Bronchial epithelial cell (primary cell): ENCODE results near the gene PDE4C. TPM values are rescaled to one million over a fixed set of nuclear protein-coding genes. Genes with fewer than 3 reads are reported as not detected.

Source experiments
- DNase-seq: peaks from one replicate; pipeline ENCODE4 v3.0.0-alpha.2; 2010; ENCODE audit warnings: low read depth
- FAIRE-seq: peaks from 2 replicates; lab custom pipeline; 2011; peaks lifted over from hg19 to GRCh38; lab: Jason Lieb, UNC
- H3K27me3 ChIP-seq: 2 replicates; pipeline ENCODE4 v1.5.1; 2011; ENCODE audit warnings: low read length; ENCODE audit not compliant: control insufficient read depth, insufficient read depth
- H3K36me3 ChIP-seq: 2 replicates; pipeline ENCODE4 v1.5.1; 2011; ENCODE audit warnings: low read length; ENCODE audit not compliant: control insufficient read depth, insufficient read depth
- H3K4me3 ChIP-seq: 2 replicates; pipeline ENCODE4 v1.5.1; 2011; ENCODE audit warnings: mild to moderate bottlenecking, low read depth, low read length, control low read depth
- CTCF ChIP-seq: IDR thresholded peaks from 2 replicates; pipeline ENCODE4 v1.5.1; 2011; ENCODE audit warnings: mild to moderate bottlenecking, moderate library complexity, low read length, control low read depth, inconsistent platforms; ENCODE audit not compliant: insufficient read depth, severe bottlenecking
- total RNA-seq: library from RNA; depleted of rRNA; stranded (reverse); fragments of >200 nt; gene quantifications from 2 replicates; pipeline ENCODE4 v1.2.1, GENCODE V29; 2014

The PDE4C gene
- total RNA-seq, 1 donor from 2014 or later: 0.26 TPM

DNA sequence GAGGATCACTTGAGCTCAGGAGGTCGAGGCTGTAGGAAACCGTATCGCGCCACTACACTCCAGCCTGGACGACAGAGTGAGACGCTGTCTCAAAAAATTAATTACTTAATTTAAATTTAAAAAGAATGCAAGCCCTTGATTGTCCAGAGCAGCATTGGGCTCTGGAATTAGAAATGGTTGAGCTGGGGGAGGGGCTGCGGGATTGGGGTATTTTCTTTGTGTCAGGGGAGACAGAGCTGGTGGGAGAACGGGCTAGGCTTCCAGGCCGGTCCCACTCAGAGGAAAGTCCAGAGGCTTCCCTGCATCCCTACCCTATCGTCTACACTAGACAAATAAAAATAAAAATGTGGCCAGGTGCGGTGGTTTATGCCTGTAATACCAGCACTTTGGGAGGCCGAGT lies 20.2 kb downstream of the PDE4C start:
- Histone ChIP-seq H3K36me3 (no peaks in the 10 kb centered on the region), H3K4me3 (no peak overlapping the region), H3K27me3 (no peaks in the 10 kb centered on the region)
- TF ChIP-seq CTCF: no peak
- DNase-seq (no peak), FAIRE-seq (no peak)

DNA sequence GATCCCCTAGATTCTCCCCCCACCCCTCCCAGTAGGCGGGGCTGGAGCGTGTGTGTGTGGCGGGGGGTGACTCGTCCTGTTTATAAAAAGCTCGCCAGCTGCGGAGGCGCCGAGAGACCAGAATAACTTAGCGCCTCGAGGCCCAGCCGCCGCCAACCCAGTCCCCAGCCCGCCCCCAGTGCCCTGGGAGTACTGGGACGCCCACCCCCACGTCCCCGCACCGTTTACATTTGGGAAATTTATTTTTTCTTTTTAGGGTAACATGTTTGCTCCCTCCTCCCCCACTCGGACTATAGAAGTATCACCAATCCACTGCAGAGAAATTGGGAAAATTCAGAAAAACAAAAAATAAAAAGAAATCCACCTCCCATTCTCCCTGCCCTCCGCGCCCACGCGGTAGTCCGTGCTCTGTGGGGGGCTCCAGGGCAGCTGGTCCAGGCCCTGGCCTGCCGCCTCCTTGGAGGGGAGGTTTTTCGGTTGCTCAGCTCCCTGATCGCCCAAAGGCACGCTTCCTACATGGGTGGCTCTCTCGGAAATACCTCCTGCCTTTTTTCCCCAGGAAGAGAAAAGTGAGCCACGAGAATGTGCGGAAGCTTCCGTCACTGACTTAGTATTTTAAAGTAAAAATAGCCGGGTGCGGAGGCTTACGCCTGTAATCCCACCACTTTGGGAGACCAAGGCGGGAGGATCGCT lies 20.9 kb downstream of the PDE4C start:
- FAIRE-seq (no peak), DNase-seq (peak; percentile 25)
- H3K36me3 ChIP-seq: no peaks in the 10 kb centered on the region
- H3K4me3 ChIP-seq: peak overlapping the region; percentile 52
- TF ChIP-seq CTCF: no peak
- no peaks in the 10 kb centered on the region for H3K27me3 ChIP-seq

DNA sequence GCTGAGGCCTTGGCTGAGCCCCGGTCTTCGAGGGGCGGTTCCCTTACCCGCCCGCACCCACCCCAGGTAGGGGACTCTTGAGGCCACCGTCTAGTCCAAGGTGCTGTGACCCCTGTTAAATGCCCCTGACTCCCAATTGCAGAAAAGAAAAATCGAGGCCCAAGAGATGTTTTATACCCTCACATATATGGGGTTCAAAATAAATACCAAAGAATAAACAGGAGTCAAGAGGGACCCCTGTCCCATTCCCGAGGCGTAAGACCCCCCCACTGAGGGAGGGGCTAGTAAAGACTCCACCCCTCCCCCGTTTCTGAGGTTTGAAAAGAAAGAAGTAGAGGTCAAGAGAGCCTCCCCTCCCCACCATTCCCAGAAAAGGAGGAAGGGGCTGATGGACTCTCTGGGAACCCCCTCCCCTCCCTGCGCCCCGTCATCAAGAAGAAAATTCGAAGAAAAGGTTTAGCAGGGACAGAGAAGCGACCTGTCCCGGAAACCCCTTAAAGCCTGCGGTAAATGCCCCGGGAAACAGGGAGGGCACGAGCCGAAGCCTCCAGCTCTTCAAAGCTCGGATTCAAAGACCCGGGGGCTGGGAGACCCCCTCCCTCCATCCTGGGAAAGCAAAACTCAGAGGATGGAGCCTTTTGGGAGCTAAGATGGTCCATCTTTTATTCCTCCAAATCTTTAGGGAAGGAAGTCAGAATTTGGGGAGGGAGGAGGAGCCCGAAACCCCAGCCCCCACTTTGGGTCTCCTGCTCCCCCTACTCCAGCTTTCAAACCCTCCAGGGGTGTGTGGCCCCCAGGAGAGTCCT lies 21.6 kb downstream of the PDE4C start:
- H3K4me3 ChIP-seq: peak overlapping the region; percentile 52
- TF ChIP-seq CTCF: no peak
- FAIRE-seq: no peak
- no peaks in the 10 kb centered on the region for H3K27me3 ChIP-seq
- H3K36me3 ChIP-seq: no peaks in the 10 kb centered on the region
- no peak for DNase-seq

DNA sequence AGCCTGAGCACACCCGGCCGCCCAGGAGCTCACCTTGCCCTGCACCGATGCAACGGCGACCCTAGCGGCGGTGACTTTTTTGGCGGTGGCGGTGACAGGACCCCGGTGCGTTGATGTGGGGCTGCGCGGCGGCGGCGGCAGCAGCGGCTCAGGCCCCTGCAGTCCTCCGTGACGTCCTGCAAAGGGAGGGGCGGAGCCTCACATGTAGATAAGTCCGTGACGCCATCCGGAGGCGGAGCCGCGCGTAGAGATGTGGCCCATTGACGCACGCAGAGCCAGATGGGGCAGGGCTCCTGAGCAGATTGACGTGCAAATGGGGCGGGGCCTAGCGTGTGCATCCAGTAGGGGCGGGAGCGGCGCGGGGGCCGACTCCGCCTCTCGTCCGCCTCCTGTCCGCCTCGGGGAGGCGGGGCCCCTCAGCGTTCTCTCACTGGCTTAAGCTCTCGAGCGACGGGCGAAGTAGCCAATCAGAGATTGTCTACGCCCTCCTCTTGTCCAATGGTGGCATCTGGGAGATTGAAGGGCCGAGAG lies 22.3 kb downstream of the PDE4C start, which contains the start of gene RAB3A:
Gene RAB3A, minus strand, starts transcription at position 180 of the 531 bp plus-strand sequence. CDS start 1,302 bp downstream, outside the sequence.
- no peak for FAIRE-seq
- peak within 1 kb of the TSS; percentile 67 for H3K4me3 ChIP-seq
- H3K36me3 ChIP-seq: no peaks in the 10 kb centered on the region
- H3K27me3 ChIP-seq: no peaks in the 10 kb centered on the region
- TF ChIP-seq CTCF: no peak
- peak; percentile 99 for DNase-seq

- peak overlapping the region; percentile 67 for H3K4me3 ChIP-seq
- H3K36me3 ChIP-seq: no peaks in the 10 kb centered on the region
- DNase-seq (no peak), FAIRE-seq (no peak)
- TF ChIP-seq CTCF: no peak
- H3K27me3 ChIP-seq: no peaks in the 10 kb centered on the region
Observed at GRCh38 chr19:18203408-18203862, 22.8 kb downstream of the PDE4C start.
